ENCODE measurements around the gene UTP18.
"Not testable (repeated sequence)": the region's sequence is repeated elsewhere in the genome, so short reads cannot be mapped to it uniquely, and the experiment has no call there.

UTP18 gene

GRCh38 chr17:51263006-51263405, 2.7 kb downstream of the UTP18 start:
- Histone ChIP-seq H3K36me3 (replicated peaks; ENCODE audit: low read depth, low read length) (peaks cover 28% of the 10 kb centered on the region), H4K20me1 (ENCODE audit: insufficient read depth, low read length) (peaks cover 28% of the 10 kb centered on the region), H3K4me2 (ENCODE audit: low read length) (no peak overlapping the region)

GRCh38 chr17:51264466-51264865, 4.1 kb downstream of the UTP18 start:
- not testable (repeated sequence) for H3K4me1 ChIP-seq (ENCODE audit: low read length); H2AFZ ChIP-seq (ENCODE audit: low read depth, low read length); H3K9ac ChIP-seq (ENCODE audit: low read length); H3K27ac ChIP-seq (ENCODE audit: low read length); H3K4me3 ChIP-seq (ENCODE audit: low read length); H3K4me2 ChIP-seq (ENCODE audit: low read length); H3K9me3 ChIP-seq (ENCODE audit: insufficient read depth, low read length); H3K27me3 ChIP-seq (ENCODE audit: low read depth, low read length)
- Histone ChIP-seq H3K36me3 (replicated peaks; ENCODE audit: low read depth, low read length) (peaks cover 35% of the 10 kb centered on the region), H3K79me2 (ENCODE audit: low read length) (peaks cover 85% of the 10 kb centered on the region), H4K20me1 (ENCODE audit: insufficient read depth, low read length) (peaks cover 20% of the 10 kb centered on the region)

More at GRCh38 chr17:51263006-51263405, 2.7 kb downstream of the UTP18 start:
- Histone ChIP-seq H3K4me1 (ENCODE audit: low read length) (peaks cover 13% of the 10 kb centered on the region), H3K4me3 (ENCODE audit: low read length) (no peak overlapping the region), H3K9ac (ENCODE audit: low read length) (no peak overlapping the region), H3K9me3 (ENCODE audit: insufficient read depth, low read length) (no peaks in the 10 kb centered on the region), H3K27ac (ENCODE audit: low read length) (no peak overlapping the region), H2AFZ (ENCODE audit: low read depth, low read length) (no peak overlapping the region), H3K79me2 (ENCODE audit: low read length) (peaks cover 88% of the 10 kb centered on the region), H3K27me3 (ENCODE audit: low read depth, low read length) (no peaks in the 10 kb centered on the region)
- no peak for TF ChIP-seq CTCF (IDR thresholded peaks at IDR 0.05; ENCODE audit: low read depth, low read length)
- TF ChIP-seq EZH2phosphoT487 (IDR thresholded peaks at IDR 0.05; ENCODE audit: low read depth), result no peak

GRCh38 chr17:51269991-51270390, 9.6 kb downstream of the UTP18 start:
- Histone ChIP-seq H4K20me1 (ENCODE audit: insufficient read depth, low read length) (peaks cover 8% of the 10 kb centered on the region; the same call in 1 of the 2 replicates), H3K4me3 (ENCODE audit: low read length) (no peak overlapping the region), H3K4me2 (ENCODE audit: low read length) (no peak overlapping the region), H3K27me3 (ENCODE audit: low read depth, low read length) (no peaks in the 10 kb centered on the region), H3K27ac (ENCODE audit: low read length) (no peak overlapping the region), H3K79me2 (ENCODE audit: low read length) (peaks cover 80% of the 10 kb centered on the region), H3K9me3 (ENCODE audit: insufficient read depth, low read length) (no peaks in the 10 kb centered on the region), H2AFZ (ENCODE audit: low read depth, low read length) (no peak overlapping the region), H3K9ac (ENCODE audit: low read length) (no peak overlapping the region), H3K36me3 (replicated peaks; ENCODE audit: low read depth, low read length) (peaks cover 49% of the 10 kb centered on the region), H3K4me1 (ENCODE audit: low read length) (peaks cover 12% of the 10 kb centered on the region)
- TF ChIP-seq CTCF (IDR thresholded peaks at IDR 0.05; ENCODE audit: low read depth, low read length) (no peak), EZH2phosphoT487 (IDR thresholded peaks at IDR 0.05; ENCODE audit: low read depth) (no peak)

GRCh38 chr17:51270636-51271035, 10.3 kb downstream of the UTP18 start:
- no peaks in the 10 kb centered on the region for H3K27me3 ChIP-seq (ENCODE audit: low read depth, low read length)
- peaks cover 10% of the 10 kb centered on the region; the same call in 1 of the 2 replicates for H4K20me1 ChIP-seq (ENCODE audit: insufficient read depth, low read length)
- no peak overlapping the region for H3K9ac ChIP-seq (ENCODE audit: low read length)
- H3K4me3 ChIP-seq (ENCODE audit: low read length), result no peak overlapping the region
- no peaks in the 10 kb centered on the region for H3K9me3 ChIP-seq (ENCODE audit: insufficient read depth, low read length)
- H3K27ac ChIP-seq (ENCODE audit: low read length), result no peak overlapping the region
- peaks cover 18% of the 10 kb centered on the region for H3K4me1 ChIP-seq (ENCODE audit: low read length)
- peaks cover 78% of the 10 kb centered on the region for H3K79me2 ChIP-seq (ENCODE audit: low read length)
- peaks cover 49% of the 10 kb centered on the region for H3K36me3 ChIP-seq (replicated peaks; ENCODE audit: low read depth, low read length)
- no peak overlapping the region for H3K4me2 ChIP-seq (ENCODE audit: low read length)
- H2AFZ ChIP-seq (ENCODE audit: low read depth, low read length), result no peak overlapping the region
- no peak for TF ChIP-seq EZH2phosphoT487 (IDR thresholded peaks at IDR 0.05; ENCODE audit: low read depth)
- no peak for TF ChIP-seq CTCF (IDR thresholded peaks at IDR 0.05; ENCODE audit: low read depth, low read length)

- Histone ChIP-seq H2AFZ (ENCODE audit: low read depth, low read length) (no peak overlapping the region), H3K4me1 (ENCODE audit: low read length) (peaks cover 22% of the 10 kb centered on the region), H3K9me3 (ENCODE audit: insufficient read depth, low read length) (no peaks in the 10 kb centered on the region), H3K4me3 (ENCODE audit: low read length) (no peak overlapping the region), H3K36me3 (replicated peaks; ENCODE audit: low read depth, low read length) (peaks cover 58% of the 10 kb centered on the region), H4K20me1 (ENCODE audit: insufficient read depth, low read length) (peaks cover 19% of the 10 kb centered on the region; the same call in 1 of the 2 replicates), H3K4me2 (ENCODE audit: low read length) (no peak overlapping the region), H3K27ac (ENCODE audit: low read length) (no peak overlapping the region), H3K27me3 (ENCODE audit: low read depth, low read length) (no peaks in the 10 kb centered on the region), H3K9ac (ENCODE audit: low read length) (no peak overlapping the region), H3K79me2 (ENCODE audit: low read length) (peaks cover 67% of the 10 kb centered on the region)
- no peak for TF ChIP-seq EZH2phosphoT487 (IDR thresholded peaks at IDR 0.05; ENCODE audit: low read depth)
- TF ChIP-seq CTCF (IDR thresholded peaks at IDR 0.05; ENCODE audit: low read depth, low read length), result no peak
Measured at GRCh38 chr17:51272812-51273211, 12.5 kb downstream of the UTP18 start.
